IPS-18a (cell line): ENCODE measurements around the gene REPS1.
A peak's percentile ranks its signal among the peaks of the same experiment; 100 is the strongest.
"Not testable (repeated sequence)": the region's sequence is repeated elsewhere in the genome, so short reads cannot be mapped to it uniquely, and the experiment has no call there.

ENCODE experiments used
- H3K27ac ChIP-seq: one replicate; pipeline ENCODE4 v1.5.1; 2013; ENCODE audit warnings: low read length
- H3K27me3 ChIP-seq: one replicate; pipeline ENCODE4 v1.6.1; 2013; ENCODE audit warnings: mild to moderate bottlenecking, low read length; ENCODE audit not compliant: control insufficient read depth, insufficient read depth
- H3K36me3 ChIP-seq: one replicate; pipeline ENCODE4 v1.6.1; 2013; ENCODE audit warnings: low read depth, low read length; ENCODE audit not compliant: control insufficient read depth
- H3K4me1 ChIP-seq: one replicate; pipeline ENCODE4 v1.6.1; 2013; ENCODE audit warnings: low read depth, low read length; ENCODE audit not compliant: control insufficient read depth
- H3K4me3 ChIP-seq: one replicate; pipeline ENCODE4 v1.5.1; 2013; ENCODE audit warnings: low read length
- H3K9ac ChIP-seq: one replicate; pipeline ENCODE4 v1.6.1; 2013; ENCODE audit warnings: mild to moderate bottlenecking, low read length, moderate library complexity
- H3K9me3 ChIP-seq: one replicate; pipeline ENCODE4 v1.6.1; 2013; ENCODE audit warnings: low read depth, low read length; ENCODE audit not compliant: control insufficient read depth

The REPS1 gene, protein sequence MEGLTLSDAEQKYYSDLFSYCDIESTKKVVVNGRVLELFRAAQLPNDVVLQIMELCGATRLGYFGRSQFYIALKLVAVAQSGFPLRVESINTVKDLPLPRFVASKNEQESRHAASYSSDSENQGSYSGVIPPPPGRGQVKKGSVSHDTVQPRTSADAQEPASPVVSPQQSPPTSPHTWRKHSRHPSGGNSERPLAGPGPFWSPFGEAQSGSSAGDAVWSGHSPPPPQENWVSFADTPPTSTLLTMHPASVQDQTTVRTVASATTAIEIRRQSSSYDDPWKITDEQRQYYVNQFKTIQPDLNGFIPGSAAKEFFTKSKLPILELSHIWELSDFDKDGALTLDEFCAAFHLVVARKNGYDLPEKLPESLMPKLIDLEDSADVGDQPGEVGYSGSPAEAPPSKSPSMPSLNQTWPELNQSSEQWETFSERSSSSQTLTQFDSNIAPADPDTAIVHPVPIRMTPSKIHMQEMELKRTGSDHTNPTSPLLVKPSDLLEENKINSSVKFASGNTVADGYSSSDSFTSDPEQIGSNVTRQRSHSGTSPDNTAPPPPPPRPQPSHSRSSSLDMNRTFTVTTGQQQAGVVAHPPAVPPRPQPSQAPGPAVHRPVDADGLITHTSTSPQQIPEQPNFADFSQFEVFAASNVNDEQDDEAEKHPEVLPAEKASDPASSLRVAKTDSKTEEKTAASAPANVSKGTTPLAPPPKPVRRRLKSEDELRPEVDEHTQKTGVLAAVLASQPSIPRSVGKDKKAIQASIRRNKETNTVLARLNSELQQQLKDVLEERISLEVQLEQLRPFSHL

GRCh38 chr6:138987643-138988468 is at the start of gene REPS1:
Gene REPS1 (minus strand): TSS chr6:138988253. CDS start chr6:138987682, 571 bp downstream.
- Histone ChIP-seq H3K27ac (no peak within 1 kb of the TSS), H3K36me3 (no peaks in the 10 kb centered on the region), H3K27me3 (no peaks in the 10 kb centered on the region), H3K4me1 (peaks cover 26% of the 10 kb centered on the region), H3K9me3 (no peaks in the 10 kb centered on the region), H3K9ac (peak within 1 kb of the TSS; percentile 81), H3K4me3 (peak within 1 kb of the TSS; percentile 87)

DNA sequence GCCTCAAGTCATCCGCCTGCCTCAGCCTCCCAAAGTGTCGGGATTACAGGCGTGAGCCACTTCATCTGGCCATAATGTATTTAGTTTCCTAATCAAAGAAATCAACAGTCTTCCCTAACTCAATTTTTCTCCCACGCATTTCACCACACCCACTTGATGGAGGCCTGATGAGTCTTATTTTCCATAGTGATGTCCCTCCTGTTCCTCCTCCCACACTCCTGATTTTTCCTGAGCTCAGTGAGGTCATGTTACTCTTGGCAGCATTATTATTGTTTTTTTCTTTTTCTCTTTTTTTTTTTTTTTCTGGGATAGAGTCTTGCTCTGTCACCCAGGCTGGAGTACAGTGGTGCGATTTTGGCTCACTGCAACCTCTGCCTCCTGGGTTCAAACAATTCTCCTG is 49.4 kb upstream of the REPS1 start:
- Histone ChIP-seq H3K4me3 (no peak overlapping the region), H3K36me3 (peaks cover 59% of the 10 kb centered on the region), H3K4me1 (peaks cover 16% of the 10 kb centered on the region), H3K9ac (no peak overlapping the region), H3K27me3 (no peaks in the 10 kb centered on the region), H3K27ac (no peak overlapping the region), H3K9me3 (no peaks in the 10 kb centered on the region)

GRCh38 chr6:139030228-139030963 is 42.3 kb upstream of the REPS1 start:
- Histone ChIP-seq H3K4me3 (peak overlapping the region; percentile 95), H3K27me3 (no peaks in the 10 kb centered on the region), H3K4me1 (peaks cover 32% of the 10 kb centered on the region), H3K9ac (peak overlapping the region; percentile 92), H3K36me3 (peaks cover 14% of the 10 kb centered on the region), H3K9me3 (no peaks in the 10 kb centered on the region), H3K27ac (no peak overlapping the region)

GRCh38 chr6:139029470-139030227 is 41.6 kb upstream of the REPS1 start:
- H3K4me3 ChIP-seq, result peak overlapping the region; percentile 95
- peaks cover 7% of the 10 kb centered on the region for H3K36me3 ChIP-seq
- peak overlapping the region; percentile 78 for H3K27ac ChIP-seq
- peaks cover 32% of the 10 kb centered on the region for H3K4me1 ChIP-seq
- no peaks in the 10 kb centered on the region for H3K9me3 ChIP-seq
- H3K9ac ChIP-seq, result peak overlapping the region; percentile 92
- no peaks in the 10 kb centered on the region for H3K27me3 ChIP-seq

DNA sequence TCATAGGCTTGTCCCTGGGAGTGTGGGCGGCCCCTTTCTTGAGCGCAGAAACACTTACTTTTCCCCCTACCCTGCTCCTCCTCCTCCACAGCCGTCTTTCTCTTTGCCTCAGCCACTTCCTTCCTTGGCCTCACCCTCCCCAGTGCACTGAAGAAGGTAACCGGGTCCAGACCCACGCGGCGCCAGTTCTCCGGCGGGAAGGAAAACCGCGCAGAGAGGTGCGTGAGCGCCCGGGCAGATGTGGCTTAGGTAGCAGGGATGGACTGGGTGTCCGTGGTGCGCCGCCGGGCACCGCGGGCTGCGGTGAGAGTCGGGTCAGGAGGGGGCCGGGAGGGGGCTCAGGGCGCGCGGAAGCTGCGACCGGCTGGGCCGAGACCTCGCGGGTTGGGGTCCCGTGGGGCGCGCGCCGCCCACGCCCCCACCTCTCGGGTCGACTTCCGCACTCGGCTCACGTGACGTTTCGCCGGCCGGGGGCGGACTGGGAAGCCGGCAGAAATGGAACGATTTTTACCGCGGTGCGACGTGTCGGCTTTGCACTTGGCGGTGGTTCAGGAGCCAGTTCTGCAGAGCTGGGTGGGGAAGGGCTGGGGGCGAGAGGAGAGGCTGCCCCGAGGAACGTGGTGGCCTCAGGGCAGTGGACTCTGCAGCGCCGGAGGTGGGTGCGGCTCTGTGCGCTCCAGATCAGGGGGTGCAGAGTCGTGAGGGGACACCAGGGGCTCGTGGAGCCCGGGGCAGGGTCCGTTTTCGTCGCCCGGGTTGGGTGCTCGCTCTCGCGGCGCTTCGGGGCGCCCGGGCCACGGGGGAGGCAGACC is 40.8 kb upstream of the REPS1 start, which contains the start of gene ABRACL:
Gene ABRACL, plus strand, starts transcription at position 88 of the 812 bp plus-strand sequence. CDS start 5,416 bp downstream, outside the sequence.
- Histone ChIP-seq H3K9ac (peak within 1 kb of the TSS; percentile 92), H3K27me3 (no peaks in the 10 kb centered on the region), H3K4me3 (peak within 1 kb of the TSS; percentile 95), H3K9me3 (no peaks in the 10 kb centered on the region), H3K27ac (peak within 1 kb of the TSS; percentile 78), H3K36me3 (peaks cover 2% of the 10 kb centered on the region), H3K4me1 (peaks cover 29% of the 10 kb centered on the region)

DNA sequence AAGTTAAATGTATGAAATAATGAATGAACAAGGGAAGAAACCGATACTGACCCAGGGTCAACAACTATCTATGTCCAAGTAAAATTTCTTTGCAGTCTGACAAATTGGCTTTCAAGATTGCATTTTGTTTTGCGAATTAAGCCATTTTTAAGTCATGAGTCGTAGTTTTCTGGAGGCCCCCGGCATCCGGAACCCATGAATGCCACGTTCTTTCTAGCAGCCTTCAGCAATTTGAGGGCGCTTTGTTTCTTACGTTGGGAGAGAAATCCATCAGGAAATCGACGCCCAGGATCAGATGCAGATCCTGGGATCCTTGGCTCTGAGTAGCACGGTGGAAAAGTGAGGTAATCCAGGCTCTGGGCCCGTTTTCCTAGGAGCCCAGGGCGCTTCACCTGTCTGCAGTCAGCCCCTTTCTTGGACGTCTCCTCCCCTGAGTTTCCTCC is 40.2 kb upstream of the REPS1 start:
- no peaks in the 10 kb centered on the region for H3K9me3 ChIP-seq
- peak overlapping the region; percentile 78 for H3K27ac ChIP-seq
- peak overlapping the region; percentile 92 for H3K9ac ChIP-seq
- peaks cover 28% of the 10 kb centered on the region for H3K4me1 ChIP-seq
- H3K36me3 ChIP-seq, result no peaks in the 10 kb centered on the region
- peak overlapping the region; percentile 95 for H3K4me3 ChIP-seq
- H3K27me3 ChIP-seq, result no peaks in the 10 kb centered on the region

DNA sequence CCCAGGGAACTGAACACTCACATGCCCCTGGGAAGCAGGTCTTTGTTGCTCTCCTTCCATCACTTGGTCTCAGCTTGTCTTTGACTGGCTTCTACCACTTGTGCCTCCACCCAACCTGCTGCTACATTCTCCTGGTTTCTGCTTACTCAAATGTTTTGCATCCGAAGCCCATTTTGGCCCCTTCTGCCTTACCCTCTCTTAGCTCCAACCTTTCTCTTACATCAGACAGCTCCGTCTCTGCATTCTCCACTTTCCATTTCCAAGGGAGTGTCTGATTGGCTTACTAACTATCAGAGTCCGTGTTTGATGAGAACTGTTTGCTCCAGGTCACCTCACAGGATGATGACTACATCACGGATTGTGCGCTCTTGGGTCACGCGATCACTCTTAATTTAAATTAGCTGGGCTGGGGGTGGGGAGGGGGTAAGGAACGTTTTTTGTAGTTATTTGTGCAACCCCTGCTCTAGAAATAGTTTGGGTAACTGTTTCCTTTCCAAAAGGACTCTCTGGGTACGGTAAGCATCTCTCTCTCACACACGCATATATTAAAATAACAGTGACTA is 39.6 kb upstream of the REPS1 start:
- Histone ChIP-seq H3K4me1 (peaks cover 25% of the 10 kb centered on the region), H3K27ac (peak overlapping the region; percentile 78), H3K9me3 (no peaks in the 10 kb centered on the region), H3K4me3 (peak overlapping the region; percentile 95), H3K36me3 (no peaks in the 10 kb centered on the region), H3K27me3 (no peaks in the 10 kb centered on the region), H3K9ac (peak overlapping the region; percentile 92)

DNA sequence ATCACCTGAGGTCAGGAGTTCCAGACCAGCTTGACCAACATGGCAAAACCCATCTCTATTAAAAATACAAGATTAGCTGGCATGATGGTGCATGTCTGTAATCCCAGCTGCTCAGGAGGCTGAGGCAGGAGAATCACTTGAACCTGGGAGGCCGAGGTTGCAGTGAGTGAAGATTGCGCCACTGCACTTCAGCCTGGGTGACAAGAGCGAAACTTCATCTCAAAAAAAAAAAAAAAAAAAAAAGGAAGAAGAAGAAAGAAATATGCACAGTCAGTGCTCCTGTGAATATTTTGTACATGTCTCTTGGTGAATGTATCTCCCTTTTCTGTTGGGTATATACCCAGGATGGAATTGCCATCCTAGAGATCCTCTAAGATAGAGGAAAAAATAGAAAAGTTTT is 37.4 kb upstream of the REPS1 start:
- not testable (repeated sequence) for H3K9me3 ChIP-seq, H3K27me3 ChIP-seq, H3K27ac ChIP-seq, H3K9ac ChIP-seq, H3K36me3 ChIP-seq, H3K4me3 ChIP-seq
- peaks cover 22% of the 10 kb centered on the region for H3K4me1 ChIP-seq

- Histone ChIP-seq H3K9ac (no peak overlapping the region), H3K27me3 (no peaks in the 10 kb centered on the region), H3K4me1 (peaks cover 15% of the 10 kb centered on the region), H3K9me3 (no peaks in the 10 kb centered on the region), H3K27ac (no peak overlapping the region), H3K4me3 (no peak overlapping the region), H3K36me3 (no peaks in the 10 kb centered on the region)
Observed at GRCh38 chr6:139020689-139021088, 32.6 kb upstream of the REPS1 start.
